GM19035 (cell line): ENCODE results near the gene FCER1A.

Experiments
- ATAC-seq: cut with Tn5 transposase; IDR thresholded peaks from one replicate; pipeline ENCODE4 v1.9.1; 2021; ENCODE audit not compliant: unreplicated experiment

FCER1A gene

GRCh38 chr1:159302095-159302494 lies at the start of gene FCER1A:
Gene FCER1A, plus strand, starts transcription at chr1:159302336. Its CDS starts 29 bp downstream, at chr1:159302365.
- ATAC-seq, result no peak

- ATAC-seq, result no peak
These were observed 40.8 kb upstream of the FCER1A start for GRCh38 chr1:159261311-159261710.

- no peak for ATAC-seq
These were observed 40.2 kb upstream of the FCER1A start for GRCh38 chr1:159261721-159262494.

- ATAC-seq, result no peak
These were observed 35.3 kb upstream of the FCER1A start for GRCh38 chr1:159266832-159267231.

GRCh38 chr1:159274631-159275030 lies 27.5 kb upstream of the FCER1A start:
- no peak for ATAC-seq

- ATAC-seq, result no peak
These were observed 26.2 kb upstream of the FCER1A start for GRCh38 chr1:159275891-159276290.

- no peak for ATAC-seq
These were observed 22.4 kb upstream of the FCER1A start for GRCh38 chr1:159279773-159280172.

GRCh38 chr1:159282118-159282517 lies 20.0 kb upstream of the FCER1A start:
- no peak for ATAC-seq

- no peak for ATAC-seq
These were observed 13.1 kb upstream of the FCER1A start for GRCh38 chr1:159289060-159289459.

GRCh38 chr1:159291424-159291823 lies 10.7 kb upstream of the FCER1A start:
- no peak for ATAC-seq

GRCh38 chr1:159296706-159297375 lies 5.3 kb upstream of the FCER1A start:
- ATAC-seq, result no peak

- no peak for ATAC-seq
These were observed 2.0 kb upstream of the FCER1A start for GRCh38 chr1:159300146-159300545.

GRCh38 chr1:159307346-159308020 lies 5.3 kb downstream of the FCER1A start:
- ATAC-seq, result no peak

- ATAC-seq, result no peak
These were observed 9.5 kb downstream of the FCER1A start for GRCh38 chr1:159311679-159312078.

- no peak for ATAC-seq
These were observed 13.2 kb downstream of the FCER1A start for GRCh38 chr1:159315381-159315780.

GRCh38 chr1:159318784-159319551 lies 16.8 kb downstream of the FCER1A start:
- ATAC-seq, result no peak

GRCh38 chr1:159334797-159335196 lies 32.7 kb downstream of the FCER1A start:
- no peak for ATAC-seq

- no peak for ATAC-seq
These were observed 35.9 kb downstream of the FCER1A start for GRCh38 chr1:159338018-159338417.

- no peak for ATAC-seq
These were observed 37.4 kb downstream of the FCER1A start for GRCh38 chr1:159339536-159339935.

- no peak for ATAC-seq
These were observed 39.6 kb downstream of the FCER1A start for GRCh38 chr1:159341736-159342135.

- ATAC-seq, result no peak
These were observed 40.8 kb downstream of the FCER1A start for GRCh38 chr1:159342761-159343425.
